Measurements from ENCODE around the gene CCDC60.

GRCh38 chr12:119574255-119574654 is 239.7 kb downstream of the CCDC60 start:
- TF ChIP-seq BHLHE40 (IDR thresholded peaks at IDR 0.05; ENCODE audit: borderline replicate concordance): no peak
- TF ChIP-seq ARNT (IDR thresholded peaks at IDR 0.05): no peak
- no peak for TF ChIP-seq SP1 (IDR thresholded peaks at IDR 0.05)
- TF ChIP-seq ZNF384 (IDR thresholded peaks at IDR 0.05): no peak
- TF ChIP-seq SUZ12 (IDR thresholded peaks at IDR 0.05): no peak
- TF ChIP-seq FOXA1 (IDR thresholded peaks at IDR 0.05): no peak
- TF ChIP-seq FOXM1 (IDR thresholded peaks at IDR 0.05; ENCODE audit: borderline replicate concordance): no peak
